Duodenal mucosa (tissue), 2 donors: Measurements from ENCODE around the gene KIAA1191.
A peak's percentile ranks its signal among the peaks of the same experiment; 100 is the strongest.

Experiments used
- H3K27ac ChIP-seq: one replicate; pipeline ENCODE4 v1.7.0; 2013; ENCODE audit warnings: low read depth, low read length
- H3K27me3 ChIP-seq, 2 donors: one replicate each; pipeline ENCODE4 v1.7.0; 2013; ENCODE audit warnings: low read length in 2 of 2, control low read depth in 1 of 2; ENCODE audit not compliant: insufficient read depth in 2 of 2, control insufficient read depth in 1 of 2
- H3K36me3 ChIP-seq, 2 donors: one replicate each; pipeline ENCODE4 v1.7.0; 2013; ENCODE audit warnings: low read length in 2 of 2, control low read depth in 1 of 2; ENCODE audit not compliant: insufficient read depth in 2 of 2, control insufficient read depth in 1 of 2
- H3K4me1 ChIP-seq, 2 donors: one replicate each; pipeline ENCODE4 v1.7.0; 2013; ENCODE audit warnings: low read length in 2 of 2, control low read depth in 1 of 2; ENCODE audit not compliant: insufficient read depth in 2 of 2, control insufficient read depth in 1 of 2
- H3K4me3 ChIP-seq, 2 donors: one replicate each; pipeline ENCODE4 v1.7.0; 2013; ENCODE audit warnings: low read length in 2 of 2, low read depth in 1 of 2
- H3K9ac ChIP-seq, 2 donors: one replicate each; pipeline ENCODE4 v1.7.0; 2013; ENCODE audit warnings: low read length in 2 of 2, low read depth in 1 of 2
- H3K9me3 ChIP-seq, 2 donors: one replicate each; pipeline ENCODE4 v1.7.0; 2013; ENCODE audit warnings: low read length in 2 of 2, control low read depth in 1 of 2; ENCODE audit not compliant: control insufficient read depth in 1 of 2

Gene KIAA1191

GRCh38 chr5:176365351-176366231 lies 4.0 kb upstream of the KIAA1191 start, which contains the start of gene ARL10:
Gene ARL10 (plus strand): TSS chr5:176365487. CDS start chr5:176365564, 77 bp downstream.
- H3K36me3 ChIP-seq = peaks cover 0 to 5% of the 10 kb centered on the region in 2 donors
- peak within 1 kb of the TSS; percentile 74 to 78 for H3K4me3 ChIP-seq
- H3K4me1 ChIP-seq = peaks cover 5 to 17% of the 10 kb centered on the region in 2 donors
- no peaks in the 10 kb centered on the region for H3K9me3 ChIP-seq
- H3K27me3 ChIP-seq = peaks cover 12 to 13% of the 10 kb centered on the region in 2 donors
- H3K9ac ChIP-seq = peak within 1 kb of the TSS; percentile 23 to 60
- H3K27ac ChIP-seq = no peak within 1 kb of the TSS

GRCh38 chr5:176364765-176365350 lies 3.3 kb upstream of the KIAA1191 start:
- Histone ChIP-seq H3K27ac (no peak overlapping the region), H3K4me3 (peak overlapping the region; percentile 74 to 78), H3K4me1 (peaks cover 5 to 17% of the 10 kb centered on the region in 2 donors), H3K27me3 (peaks cover 12 to 13% of the 10 kb centered on the region in 2 donors), H3K9ac (peak overlapping the region; percentile 23 to 60), H3K9me3 (no peaks in the 10 kb centered on the region), H3K36me3 (peaks cover 0 to 5% of the 10 kb centered on the region in 2 donors)

GRCh38 chr5:176362233-176362490 lies 598 bp upstream of the KIAA1191 start:
- H3K4me1 ChIP-seq = peaks cover 5 to 17% of the 10 kb centered on the region in 2 donors

GRCh38 chr5:176360894-176361436 lies 599 bp downstream of the KIAA1191 start:
- peak overlapping the region; percentile 66 for H3K27ac ChIP-seq
- H3K9me3 ChIP-seq = no peaks in the 10 kb centered on the region
- peak overlapping the region; percentile 84 to 96 for H3K4me3 ChIP-seq
- peaks cover 9 to 16% of the 10 kb centered on the region in 2 donors for H3K36me3 ChIP-seq
- H3K27me3 ChIP-seq = peaks cover 5 to 6% of the 10 kb centered on the region in 2 donors
- H3K4me1 ChIP-seq = peaks cover 5 to 11% of the 10 kb centered on the region in 2 donors
- H3K9ac ChIP-seq = peak overlapping the region; percentile 94 to 96

More at GRCh38 chr5:176362233-176362490, 598 bp upstream of the KIAA1191 start:
- H3K9ac ChIP-seq = peak overlapping the region; percentile 94 to 96
- H3K4me3 ChIP-seq = peak overlapping the region; percentile 84 to 96
- H3K36me3 ChIP-seq = peaks cover 3 to 5% of the 10 kb centered on the region in 2 donors
- peak overlapping the region; percentile 42 for H3K27ac ChIP-seq
- peaks cover 12 to 13% of the 10 kb centered on the region in 2 donors for H3K27me3 ChIP-seq
- no peaks in the 10 kb centered on the region for H3K9me3 ChIP-seq

GRCh38 chr5:176359658-176360057 lies 1.9 kb downstream of the KIAA1191 start:
- Histone ChIP-seq H3K27me3 (peaks cover under 1% of the 10 kb centered on the region in 2 donors), H3K9ac (no peak overlapping the region), H3K27ac (no peak overlapping the region), H3K36me3 (peaks cover 19 to 23% of the 10 kb centered on the region in 2 donors), H3K4me3 (no peak overlapping the region), H3K4me1 (peaks cover 5 to 6% of the 10 kb centered on the region in 2 donors), H3K9me3 (no peaks in the 10 kb centered on the region)

GRCh38 chr5:176356179-176356566 lies 5.4 kb downstream of the KIAA1191 start:
- Histone ChIP-seq H3K27ac (no peak overlapping the region), H3K9me3 (no peaks in the 10 kb centered on the region), H3K36me3 (peaks cover 42 to 51% of the 10 kb centered on the region in 2 donors)

GRCh38 chr5:176355400-176356178 lies 6.0 kb downstream of the KIAA1191 start:
- no peak overlapping the region for H3K4me3 ChIP-seq
- H3K27ac ChIP-seq = no peak overlapping the region
- H3K9ac ChIP-seq = no peak overlapping the region
- H3K27me3 ChIP-seq = no peaks in the 10 kb centered on the region
- no peaks in the 10 kb centered on the region for H3K9me3 ChIP-seq
- H3K36me3 ChIP-seq = peaks cover 45 to 54% of the 10 kb centered on the region in 2 donors
- H3K4me1 ChIP-seq = no peaks in the 10 kb centered on the region

More at GRCh38 chr5:176356179-176356566, 5.4 kb downstream of the KIAA1191 start:
- no peaks in the 10 kb centered on the region for H3K27me3 ChIP-seq
- no peaks in the 10 kb centered on the region for H3K4me1 ChIP-seq
- no peak overlapping the region for H3K9ac ChIP-seq
- no peak overlapping the region for H3K4me3 ChIP-seq

- Histone ChIP-seq H3K9me3 (no peaks in the 10 kb centered on the region), H3K4me1 (no peaks in the 10 kb centered on the region), H3K4me3 (no peak overlapping the region), H3K9ac (no peak overlapping the region), H3K36me3 (peaks cover 61 to 75% of the 10 kb centered on the region in 2 donors), H3K27ac (no peak overlapping the region), H3K27me3 (no peaks in the 10 kb centered on the region)
Observed at GRCh38 chr5:176353533-176353932, 8.0 kb downstream of the KIAA1191 start.

GRCh38 chr5:176352116-176352878 lies 9.3 kb downstream of the KIAA1191 start:
- peaks cover 67 to 84% of the 10 kb centered on the region in 2 donors for H3K36me3 ChIP-seq
- no peaks in the 10 kb centered on the region for H3K27me3 ChIP-seq
- no peaks in the 10 kb centered on the region for H3K9me3 ChIP-seq
- no peaks in the 10 kb centered on the region for H3K4me1 ChIP-seq
- H3K27ac ChIP-seq = no peak overlapping the region
- H3K9ac ChIP-seq = no peak overlapping the region
- H3K4me3 ChIP-seq = no peak overlapping the region
